Ishikawa (cell line): ENCODE results near the gene PSMD14.

Source experiments
- CEBPB ChIP-seq: IDR thresholded peaks from 2 replicates; pipeline ENCODE4 v1.6.1; 2012
- CREB1 ChIP-seq: IDR thresholded peaks from 2 replicates; pipeline ENCODE4 v1.6.1; 2012; ENCODE audit warnings: low read depth
- EGR1 ChIP-seq: IDR thresholded peaks from 2 replicates; pipeline ENCODE4 v1.6.1; 2012
- EP300 ChIP-seq: IDR thresholded peaks from 2 replicates; pipeline ENCODE4 v1.6.1; 2012; ENCODE audit warnings: borderline replicate concordance
- FOXM1 ChIP-seq: IDR thresholded peaks from 2 replicates; pipeline ENCODE4 v1.6.1; 2012; ENCODE audit warnings: low read depth, borderline replicate concordance
- NFIC ChIP-seq: IDR thresholded peaks from 2 replicates; pipeline ENCODE4 v1.6.1; 2012
- RAD21 ChIP-seq: IDR thresholded peaks from 2 replicates; pipeline ENCODE4 v1.6.1; 2012; ENCODE audit warnings: low read depth
- TAF1 ChIP-seq: IDR thresholded peaks from 2 replicates; pipeline ENCODE4 v1.6.1; 2012; ENCODE audit warnings: low read depth, mild to moderate bottlenecking
- TCF12 ChIP-seq: IDR thresholded peaks from 2 replicates; pipeline ENCODE4 v1.6.1; 2012; ENCODE audit warnings: low read depth
- TEAD4 ChIP-seq: IDR thresholded peaks from 2 replicates; pipeline ENCODE4 v1.6.1; 2012
- YY1 ChIP-seq: IDR thresholded peaks from 2 replicates; pipeline ENCODE4 v1.6.1; 2012; ENCODE audit warnings: low read depth
- ZBTB7A ChIP-seq: IDR thresholded peaks from 2 replicates; pipeline ENCODE4 v1.6.1; 2012; ENCODE audit warnings: low read depth
- TF ChIP-seq, protein P1 (sequence below): IDR thresholded peaks from 2 replicates; pipeline ENCODE4 v1.6.1; 2012
- TF ChIP-seq, protein P2 (sequence below): IDR thresholded peaks from 2 replicates; pipeline ENCODE4 v1.6.1; 2012
- TF ChIP-seq, protein P3 (sequence below): IDR thresholded peaks from 2 replicates; pipeline ENCODE4 v1.6.1; 2012; ENCODE audit warnings: low read depth, mild to moderate bottlenecking

The PSMD14 gene

DNA sequence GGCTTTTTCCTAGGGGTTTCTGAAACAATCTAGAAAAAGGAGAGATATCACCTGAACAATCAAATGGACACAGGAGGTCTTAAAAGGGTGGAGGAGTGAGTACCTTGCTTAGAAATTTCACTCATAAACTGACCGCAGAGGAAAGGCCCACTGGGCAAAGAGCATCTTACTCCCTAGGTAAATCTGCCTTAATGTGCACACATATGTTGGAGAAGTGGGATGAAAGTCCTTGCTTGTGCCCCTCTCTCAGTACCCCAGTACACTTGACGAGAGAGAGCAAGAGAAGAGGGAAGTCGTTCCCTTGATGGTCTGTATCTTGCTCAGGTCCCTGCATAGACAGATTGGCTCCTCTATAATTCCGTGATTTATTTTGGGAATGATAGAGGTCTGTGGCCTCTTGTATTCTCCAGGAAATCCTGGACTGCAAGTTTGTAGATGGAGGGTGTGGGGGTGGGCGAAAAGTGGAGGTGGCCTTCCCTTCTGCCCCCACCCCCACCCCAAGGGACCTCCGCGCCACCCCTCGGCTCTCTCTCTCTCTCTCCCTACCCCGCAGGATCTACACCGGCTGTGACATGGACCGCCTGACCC, 114.7 kb downstream of the PSMD14 start:
- TF ChIP-seq TEAD4 (no peak), RAD21 (no peak), EGR1 (no peak), CEBPB (no peak), ZBTB7A (no peak), TAF1 (no peak), YY1 (no peak), EP300 (no peak), FOXM1 (no peak), TCF12 (no peak), NFIC (no peak), CREB1 (no peak)
- TF ChIP-seq, protein P1, sequence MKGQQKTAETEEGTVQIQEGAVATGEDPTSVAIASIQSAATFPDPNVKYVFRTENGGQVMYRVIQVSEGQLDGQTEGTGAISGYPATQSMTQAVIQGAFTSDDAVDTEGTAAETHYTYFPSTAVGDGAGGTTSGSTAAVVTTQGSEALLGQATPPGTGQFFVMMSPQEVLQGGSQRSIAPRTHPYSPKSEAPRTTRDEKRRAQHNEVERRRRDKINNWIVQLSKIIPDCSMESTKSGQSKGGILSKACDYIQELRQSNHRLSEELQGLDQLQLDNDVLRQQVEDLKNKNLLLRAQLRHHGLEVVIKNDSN, result no peak
- TF ChIP-seq, protein P2, sequence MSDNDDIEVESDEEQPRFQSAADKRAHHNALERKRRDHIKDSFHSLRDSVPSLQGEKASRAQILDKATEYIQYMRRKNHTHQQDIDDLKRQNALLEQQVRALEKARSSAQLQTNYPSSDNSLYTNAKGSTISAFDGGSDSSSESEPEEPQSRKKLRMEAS, result no peak
- TF ChIP-seq, protein P3, sequence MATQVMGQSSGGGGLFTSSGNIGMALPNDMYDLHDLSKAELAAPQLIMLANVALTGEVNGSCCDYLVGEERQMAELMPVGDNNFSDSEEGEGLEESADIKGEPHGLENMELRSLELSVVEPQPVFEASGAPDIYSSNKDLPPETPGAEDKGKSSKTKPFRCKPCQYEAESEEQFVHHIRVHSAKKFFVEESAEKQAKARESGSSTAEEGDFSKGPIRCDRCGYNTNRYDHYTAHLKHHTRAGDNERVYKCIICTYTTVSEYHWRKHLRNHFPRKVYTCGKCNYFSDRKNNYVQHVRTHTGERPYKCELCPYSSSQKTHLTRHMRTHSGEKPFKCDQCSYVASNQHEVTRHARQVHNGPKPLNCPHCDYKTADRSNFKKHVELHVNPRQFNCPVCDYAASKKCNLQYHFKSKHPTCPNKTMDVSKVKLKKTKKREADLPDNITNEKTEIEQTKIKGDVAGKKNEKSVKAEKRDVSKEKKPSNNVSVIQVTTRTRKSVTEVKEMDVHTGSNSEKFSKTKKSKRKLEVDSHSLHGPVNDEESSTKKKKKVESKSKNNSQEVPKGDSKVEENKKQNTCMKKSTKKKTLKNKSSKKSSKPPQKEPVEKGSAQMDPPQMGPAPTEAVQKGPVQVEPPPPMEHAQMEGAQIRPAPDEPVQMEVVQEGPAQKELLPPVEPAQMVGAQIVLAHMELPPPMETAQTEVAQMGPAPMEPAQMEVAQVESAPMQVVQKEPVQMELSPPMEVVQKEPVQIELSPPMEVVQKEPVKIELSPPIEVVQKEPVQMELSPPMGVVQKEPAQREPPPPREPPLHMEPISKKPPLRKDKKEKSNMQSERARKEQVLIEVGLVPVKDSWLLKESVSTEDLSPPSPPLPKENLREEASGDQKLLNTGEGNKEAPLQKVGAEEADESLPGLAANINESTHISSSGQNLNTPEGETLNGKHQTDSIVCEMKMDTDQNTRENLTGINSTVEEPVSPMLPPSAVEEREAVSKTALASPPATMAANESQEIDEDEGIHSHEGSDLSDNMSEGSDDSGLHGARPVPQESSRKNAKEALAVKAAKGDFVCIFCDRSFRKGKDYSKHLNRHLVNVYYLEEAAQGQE, result no peak

DNA sequence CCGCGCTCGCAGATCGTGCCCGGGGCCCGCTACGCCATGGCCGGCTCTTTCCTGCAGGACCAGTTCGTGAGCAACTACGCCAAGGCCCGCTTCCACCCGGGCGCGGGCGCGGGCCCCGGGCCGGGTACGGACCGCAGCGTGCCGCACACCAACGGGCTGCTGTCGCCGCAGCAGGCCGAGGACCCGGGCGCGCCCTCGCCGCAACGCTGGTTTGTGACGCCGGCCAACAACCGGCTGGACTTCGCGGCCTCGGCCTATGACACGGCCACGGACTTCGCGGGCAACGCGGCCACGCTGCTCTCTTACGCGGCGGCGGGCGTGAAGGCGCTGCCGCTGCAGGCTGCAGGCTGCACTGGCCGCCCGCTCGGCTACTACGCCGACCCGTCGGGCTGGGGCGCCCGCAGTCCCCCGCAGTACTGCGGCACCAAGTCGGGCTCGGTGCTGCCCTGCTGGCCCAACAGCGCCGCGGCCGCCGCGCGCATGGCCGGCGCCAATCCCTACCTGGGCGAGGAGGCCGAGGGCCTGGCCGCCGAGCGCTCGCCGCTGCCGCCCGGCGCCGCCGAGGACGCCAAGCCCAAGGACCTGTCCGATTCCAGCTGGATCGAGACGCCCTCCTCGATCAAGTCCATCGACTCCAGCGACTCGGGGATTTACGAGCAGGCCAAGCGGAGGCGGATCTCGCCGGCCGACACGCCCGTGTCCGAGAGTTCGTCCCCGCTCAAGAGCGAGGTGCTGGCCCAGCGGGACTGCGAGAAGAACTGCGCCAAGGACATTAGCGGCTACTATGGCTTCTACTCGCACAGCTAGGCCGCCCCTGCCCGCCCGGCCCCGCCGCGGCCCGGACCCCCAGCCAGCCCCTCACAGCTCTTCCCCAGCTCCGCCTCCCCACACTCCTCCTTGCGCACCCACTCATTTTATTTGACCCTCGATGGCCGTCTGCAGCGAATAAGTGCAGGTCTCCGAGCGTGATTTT, 115.5 kb downstream of the PSMD14 start:
- TF ChIP-seq TEAD4, result no peak
- no peak for TF ChIP-seq FOXM1
- TF ChIP-seq, protein P1, result no peak
- TF ChIP-seq, protein P2, result no peak
- no peak for TF ChIP-seq CEBPB
- no peak for TF ChIP-seq EGR1
- TF ChIP-seq ZBTB7A, result no peak
- TF ChIP-seq YY1, result no peak
- no peak for TF ChIP-seq RAD21
- no peak for TF ChIP-seq TAF1

DNA sequence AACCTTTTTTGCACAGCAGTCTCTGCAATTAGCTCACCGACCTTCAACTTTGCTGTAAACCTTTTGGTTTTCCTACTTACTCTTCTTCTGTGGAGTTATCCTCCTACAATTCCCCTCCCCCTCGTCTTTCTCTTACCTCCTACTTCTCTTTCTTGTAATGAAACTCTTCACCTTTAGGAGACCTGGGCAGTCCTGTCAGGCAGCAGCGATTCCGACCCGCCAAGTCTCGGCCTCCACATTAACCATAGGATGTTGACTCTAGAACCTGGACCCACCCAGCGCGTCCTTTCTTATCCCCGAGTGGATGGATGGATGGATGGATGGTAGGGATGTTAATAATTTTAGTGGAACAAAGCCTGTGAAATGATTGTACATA, 116.2 kb downstream of the PSMD14 start:
- TF ChIP-seq YY1, result no peak
- TF ChIP-seq EP300, result no peak
- TF ChIP-seq FOXM1, result no peak
- TF ChIP-seq TEAD4, result no peak
- TF ChIP-seq ZBTB7A, result no peak
- TF ChIP-seq EGR1, result no peak
- TF ChIP-seq CEBPB, result no peak
- TF ChIP-seq, protein P1, result no peak
- no peak for TF ChIP-seq RAD21
- TF ChIP-seq, protein P2, result no peak
- TF ChIP-seq, protein P3, result no peak
- TF ChIP-seq NFIC, result no peak
- no peak for TF ChIP-seq CREB1
- no peak for TF ChIP-seq TCF12
- TF ChIP-seq TAF1, result no peak

DNA sequence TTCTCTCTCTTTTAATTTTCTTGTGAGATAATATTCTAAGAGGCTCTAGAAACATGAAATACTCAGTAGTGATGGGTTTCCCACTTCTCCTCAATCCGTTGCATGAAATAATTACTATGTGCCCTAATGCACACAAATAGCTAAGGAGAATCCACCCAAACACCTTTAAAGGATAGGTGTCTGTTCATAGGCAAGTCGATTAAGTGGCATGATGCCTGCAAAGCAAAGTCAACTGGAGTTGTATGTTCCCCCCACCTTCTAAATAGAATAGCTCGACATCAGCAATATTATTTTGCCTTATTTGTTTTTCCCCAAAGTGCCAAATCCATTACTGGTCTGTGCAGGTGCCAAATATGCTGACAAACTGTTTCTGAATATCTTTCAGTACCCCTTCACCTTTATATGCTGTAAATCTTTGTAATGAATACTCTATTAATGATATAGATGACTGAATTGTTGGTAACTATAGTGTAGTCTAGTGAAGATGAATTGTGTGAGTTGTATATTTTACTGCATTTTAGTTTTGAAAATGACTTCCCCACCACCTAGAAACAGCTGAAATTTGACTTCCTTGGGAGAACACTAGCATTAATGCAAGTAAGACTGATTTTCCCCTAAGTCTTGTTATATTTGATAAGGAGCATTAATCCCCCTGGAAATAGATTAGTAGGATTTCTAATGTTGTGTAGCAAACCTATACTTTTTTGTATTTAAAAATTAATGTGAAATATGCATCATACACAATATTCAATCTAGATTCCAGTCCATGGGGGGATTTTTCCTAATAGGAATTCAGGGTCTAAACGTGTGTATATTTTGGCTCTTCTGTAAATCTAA, 116.9 kb downstream of the PSMD14 start:
- no peak for TF ChIP-seq TCF12
- no peak for TF ChIP-seq NFIC
- TF ChIP-seq, protein P3, result no peak
- no peak for TF ChIP-seq TAF1
- TF ChIP-seq, protein P2, result no peak
- no peak for TF ChIP-seq TEAD4
- TF ChIP-seq CREB1, result no peak
- TF ChIP-seq EP300, result no peak
- no peak for TF ChIP-seq RAD21
- no peak for TF ChIP-seq ZBTB7A
- TF ChIP-seq, protein P1, result no peak
- no peak for TF ChIP-seq YY1
- TF ChIP-seq FOXM1, result no peak
- no peak for TF ChIP-seq EGR1
- no peak for TF ChIP-seq CEBPB
